T-helper 1 cell treated with Interleukin-12 subunit alpha and Interleukin-12 subunit beta and Interleukin-4 antibody, amounts not matched to agents 30 ng/mL and 1 ng/mL, for 36 hours (primary cell): ENCODE measurements around the gene ROS1. TPM values are rescaled to one million over a fixed set of nuclear protein-coding genes. Genes with fewer than 3 reads are reported as not detected.
"Not testable (repeated sequence)": the region's sequence is repeated elsewhere in the genome, so short reads cannot be mapped to it uniquely, and the experiment has no call there.

Source experiments
- intact Hi-C: fragments of 100-400 bp; cut with micrococcal nuclease; formaldehyde crosslinking; loops from one replicate; pipeline ENCODE4 v1.15.1; 2024
- total RNA-seq: library from RNA; stranded (reverse); gene quantifications from 2 replicates; pipeline ENCODE4 v1.2.3, GENCODE V29; 2022

Gene ROS1
- total RNA-seq, 1 donor from 2014 or later = not detected

DNA sequence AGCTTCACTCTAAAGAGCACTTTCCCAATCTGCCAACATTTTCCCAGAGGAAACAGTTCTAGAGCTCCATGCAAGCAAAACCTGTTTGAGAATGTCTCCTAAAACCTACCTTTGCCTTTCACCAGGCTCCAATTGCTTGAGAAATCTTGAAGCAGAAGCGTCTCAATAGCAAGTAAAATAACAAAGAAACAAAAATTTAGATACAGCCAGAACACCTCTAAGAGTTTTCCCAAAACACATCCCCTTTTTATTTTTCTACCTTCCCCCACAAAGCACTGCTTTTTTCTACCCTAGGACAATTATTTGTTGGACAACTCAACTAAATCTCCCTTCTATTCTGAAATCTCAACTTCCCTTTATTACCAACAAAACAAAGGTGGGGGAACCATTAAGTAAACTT lies 156.8 kb downstream of the ROS1 start:
- intact Hi-C loops = no loop called here

DNA sequence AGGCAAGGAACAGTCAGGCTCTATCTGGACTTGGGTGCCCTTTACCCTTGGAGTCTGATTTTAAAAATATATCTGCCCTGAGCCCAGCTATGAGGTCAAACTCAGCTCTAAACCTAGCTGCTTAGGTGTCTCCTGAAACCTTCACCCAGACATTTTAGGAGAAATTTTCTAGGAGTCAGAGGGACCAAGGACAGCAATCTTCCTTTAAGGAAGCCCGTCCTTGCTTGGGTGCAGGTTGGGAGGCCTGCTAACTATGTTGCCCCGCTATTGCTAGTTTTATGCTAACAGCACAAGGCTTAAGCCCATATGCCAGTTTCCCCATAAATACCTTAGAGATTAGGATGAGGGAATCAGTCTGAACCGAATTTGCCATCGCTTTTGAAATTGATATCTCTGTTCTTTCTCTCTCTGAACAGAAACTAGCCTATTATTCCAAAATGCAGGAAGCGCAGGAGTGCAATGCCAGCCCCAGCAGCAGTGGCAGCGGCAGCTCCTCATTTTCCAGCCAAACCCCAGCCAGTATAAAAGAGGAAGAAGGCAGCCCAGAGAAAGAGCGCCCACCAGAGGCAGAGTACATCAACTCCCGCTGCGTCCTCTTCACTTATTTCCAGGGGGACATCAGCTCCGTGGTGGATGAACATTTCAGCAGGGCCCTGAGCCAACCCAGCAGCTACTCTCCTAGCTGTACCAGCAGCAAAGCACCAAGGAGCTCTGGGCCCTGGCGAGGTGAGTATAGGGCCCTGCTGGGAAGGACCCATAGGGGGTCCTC lies 157.8 kb downstream of the ROS1 start:
- intact Hi-C loops = no loop called here

DNA sequence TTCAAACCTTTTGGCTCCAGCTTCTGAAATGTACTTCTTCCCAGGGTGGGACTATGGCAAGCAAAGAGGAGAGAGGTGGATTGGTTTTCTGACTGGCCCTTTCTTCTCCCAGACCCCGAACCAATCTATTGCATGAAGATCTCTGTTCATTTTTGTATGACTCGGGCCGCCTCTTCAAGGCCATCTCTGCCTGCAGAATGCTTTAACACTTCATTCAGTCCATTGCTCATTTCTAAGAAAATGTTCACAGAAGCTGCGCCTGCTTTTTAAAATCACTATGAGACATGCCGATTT lies 158.7 kb downstream of the ROS1 start:
- intact Hi-C loops = no loop called here

- intact Hi-C loops = no loop called here
Observed at GRCh38 chr6:117266257-117267053, 159.3 kb downstream of the ROS1 start.

DNA sequence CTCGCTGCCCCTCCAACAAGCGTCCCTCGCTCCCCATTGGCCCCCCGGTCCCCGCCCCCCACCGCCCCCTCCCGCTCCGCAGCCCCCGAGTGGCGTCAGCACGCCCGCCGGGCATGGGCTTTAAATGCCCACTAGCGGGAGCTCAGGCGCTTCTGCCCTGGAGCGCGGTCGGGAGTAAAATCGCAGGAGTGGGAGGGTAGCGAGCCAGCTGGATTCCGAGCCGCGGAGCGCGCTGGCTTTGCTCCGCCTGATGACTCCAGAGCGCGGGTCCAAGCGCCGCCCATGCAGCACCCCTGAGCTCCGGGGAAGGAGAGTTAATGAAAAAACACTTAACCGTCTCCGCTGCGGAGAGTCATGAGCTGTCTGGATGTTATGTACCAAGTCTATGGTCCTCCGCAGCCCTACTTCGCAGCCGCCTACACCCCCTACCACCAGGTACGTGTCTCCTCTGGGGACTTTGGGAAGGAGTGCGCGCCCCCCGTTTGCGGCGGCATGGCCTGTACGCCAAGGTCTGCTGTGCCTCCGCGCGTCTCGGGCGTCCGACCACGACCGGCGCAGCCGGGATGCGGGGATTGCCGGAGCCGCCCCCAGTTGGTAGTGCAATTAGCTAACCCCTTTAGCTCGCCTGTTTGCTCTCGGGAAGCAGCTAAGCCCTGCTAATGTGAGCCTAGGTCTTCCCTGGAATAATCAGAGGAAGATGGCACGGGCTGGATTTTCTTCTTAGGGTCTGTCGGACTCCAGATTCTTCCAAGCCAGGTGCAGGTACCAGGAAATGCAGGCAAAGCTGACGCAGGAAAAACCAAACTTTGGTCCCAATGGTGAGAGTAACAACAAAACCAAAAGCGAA lies 160.1 kb downstream of the ROS1 start, which contains the start of gene VGLL2:
Gene VGLL2 (plus strand): TSS at position 149 of the 847 bp plus-strand sequence. CDS start 206 bp downstream, at position 355.
- intact Hi-C loops = no loop called here

GRCh38 chr6:117264692-117265409 lies 160.9 kb downstream of the ROS1 start:
- intact Hi-C loops = no loop called here

DNA sequence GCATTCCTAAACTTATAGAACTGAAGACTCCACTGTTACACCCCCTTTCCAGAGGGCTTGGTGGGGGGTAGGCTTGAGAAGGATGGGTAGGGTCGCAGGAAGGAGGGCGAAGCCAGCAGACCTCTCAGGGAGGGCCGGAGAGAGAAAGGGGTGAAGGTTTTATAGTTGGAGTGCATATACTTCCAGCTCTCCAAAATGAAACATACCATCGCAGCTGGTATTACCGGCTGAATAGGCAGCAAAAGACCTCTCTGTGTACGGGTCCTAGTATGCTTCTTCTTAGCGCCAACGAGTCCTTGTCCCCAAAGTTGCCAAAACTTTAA lies 161.4 kb downstream of the ROS1 start:
- intact Hi-C loops = no loop called here

DNA sequence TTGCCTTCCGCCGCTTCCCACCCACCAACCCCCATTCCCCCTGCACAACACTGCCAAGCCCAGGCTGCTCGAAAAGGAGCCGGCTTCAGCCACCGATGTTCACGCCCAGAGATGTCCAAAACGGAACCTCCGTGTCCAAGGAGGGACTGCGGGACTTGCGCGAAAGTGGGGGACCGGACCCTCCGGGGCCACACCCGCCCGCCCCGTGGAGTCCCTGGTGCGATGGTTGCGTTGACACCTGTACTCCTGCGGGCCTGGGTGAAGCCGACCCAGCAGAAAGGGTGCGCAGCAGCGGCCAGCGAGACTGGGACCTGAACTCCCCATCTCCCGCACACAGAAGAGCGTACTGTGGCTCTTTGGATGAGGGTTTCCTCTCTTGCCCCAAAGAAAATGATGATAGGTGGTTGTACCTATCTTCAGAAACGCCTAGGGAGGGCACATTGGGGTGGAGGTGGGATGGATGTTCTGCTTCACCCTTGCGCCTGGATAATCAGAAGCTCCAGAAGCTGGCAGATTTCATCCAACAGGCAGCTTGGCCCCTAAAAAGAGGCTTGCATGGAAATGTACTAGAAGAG lies 162.3 kb downstream of the ROS1 start:
- intact Hi-C loops = no loop called here

GRCh38 chr6:117262799-117263198 lies 162.9 kb downstream of the ROS1 start:
- intact Hi-C loops = no loop called here

- intact Hi-C loops = no loop called here
Observed at GRCh38 chr6:117253785-117254184, 172.0 kb downstream of the ROS1 start.

GRCh38 chr6:117244979-117245378 lies 180.8 kb downstream of the ROS1 start:
- intact Hi-C loops = not testable (repeated sequence)

DNA sequence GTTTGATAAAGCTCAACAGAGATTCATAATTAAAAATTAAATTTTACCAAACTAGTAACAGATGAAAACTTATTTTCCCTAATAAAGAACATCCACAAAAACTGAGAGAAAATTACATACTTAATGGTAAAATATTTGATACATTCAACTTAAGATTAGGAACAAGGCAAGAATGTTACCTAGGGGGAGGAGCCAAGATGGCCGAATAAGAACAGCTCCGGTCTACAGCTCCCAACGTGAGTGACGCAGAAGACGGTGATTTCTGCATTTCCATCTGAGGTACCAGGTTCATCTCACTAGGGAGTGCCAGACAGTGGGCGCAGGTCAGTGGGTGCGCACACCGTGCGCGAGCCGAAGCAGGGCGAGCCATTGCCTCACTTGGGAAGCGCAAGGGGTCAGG lies 181.2 kb downstream of the ROS1 start:
- intact Hi-C loops = not testable (repeated sequence)

Other genes with a start within 250 kb of the ROS1 start
- gene VGLL2, start 160.4 kb downstream of the ROS1 start, total RNA-seq = not detected in 2 replicates
- 3.8 and 9.0 TPM in 2 replicates for gene DCBLD1, start 56.7 kb upstream of the ROS1 start, total RNA-seq
- 24.2 and 26.7 TPM in 2 replicates for gene GOPC, start 176.6 kb upstream of the ROS1 start, total RNA-seq
- gene NUS1, start 249.5 kb upstream of the ROS1 start, total RNA-seq = 39.6 and 41.2 TPM in 2 replicates